Hematopoietic multipotent progenitor cell (in vitro differentiated cells): ENCODE data around the gene PELI3. TPM values are rescaled to one million over a fixed set of nuclear protein-coding genes. Genes with fewer than 3 reads are reported as not detected.

Experiments used
- DNase-seq, 3 donors: peaks; one replicate each; pipeline ENCODE4 v3.0.0-alpha.2; 2011 to 2015; ENCODE audit warnings: low read depth in 2 of 3, low spot score in 2 of 3
- total RNA-seq: library from RNA; depleted of rRNA; stranded (reverse); fragments of >200 nt; gene quantifications from one replicate; pipeline ENCODE4 v1.2.3, GENCODE V29; 2012

Gene PELI3
- total RNA-seq, 1 donor = 8.1 TPM

GRCh38 chr11:66473608-66474515, 7.2 kb downstream of the PELI3 start:
- no peak for DNase-seq

GRCh38 chr11:66475349-66476172, 8.9 kb downstream of the PELI3 start:
- DNase-seq = no peak

- no peak for DNase-seq
Measured at GRCh38 chr11:66476173-66476840, 9.6 kb downstream of the PELI3 start.

GRCh38 chr11:66476841-66477251, 10.1 kb downstream of the PELI3 start:
- no peak for DNase-seq

- DNase-seq = no peak
Measured at GRCh38 chr11:66477263-66478201, 10.8 kb downstream of the PELI3 start.

- peak in 2 of 3 donors; percentile 40 to 41 for DNase-seq
Measured at GRCh38 chr11:66478729-66479393, 12.2 kb downstream of the PELI3 start.

- DNase-seq = no peak
Measured at GRCh38 chr11:66479394-66480116, 12.8 kb downstream of the PELI3 start.

- peak; percentile 77 to 98 (median 96) for DNase-seq
Measured at GRCh38 chr11:66480117-66480938, 13.6 kb downstream of the PELI3 start, which contains the start of gene DPP3. Gene DPP3 (plus strand): TSS chr11:66480434. CDS start chr11:66482201, 1,767 bp downstream.

- DNase-seq = no peak
Measured at GRCh38 chr11:66484806-66485380, 18.2 kb downstream of the PELI3 start.

- DNase-seq = no peak
Measured at GRCh38 chr11:66488957-66489356, 22.3 kb downstream of the PELI3 start.

- no peak for DNase-seq
Measured at GRCh38 chr11:66489636-66490035, 22.9 kb downstream of the PELI3 start.

GRCh38 chr11:66491315-66491935, 24.7 kb downstream of the PELI3 start:
- no peak for DNase-seq

- DNase-seq = no peak
Measured at GRCh38 chr11:66492161-66492865, 25.6 kb downstream of the PELI3 start.

GRCh38 chr11:66493130-66493529, 26.4 kb downstream of the PELI3 start:
- no peak for DNase-seq

GRCh38 chr11:66494458-66494857, 27.8 kb downstream of the PELI3 start:
- no peak for DNase-seq

- no peak for DNase-seq
Measured at GRCh38 chr11:66494935-66495334, 28.2 kb downstream of the PELI3 start.
